ENCODE data around the gene TENM3.

DNA sequence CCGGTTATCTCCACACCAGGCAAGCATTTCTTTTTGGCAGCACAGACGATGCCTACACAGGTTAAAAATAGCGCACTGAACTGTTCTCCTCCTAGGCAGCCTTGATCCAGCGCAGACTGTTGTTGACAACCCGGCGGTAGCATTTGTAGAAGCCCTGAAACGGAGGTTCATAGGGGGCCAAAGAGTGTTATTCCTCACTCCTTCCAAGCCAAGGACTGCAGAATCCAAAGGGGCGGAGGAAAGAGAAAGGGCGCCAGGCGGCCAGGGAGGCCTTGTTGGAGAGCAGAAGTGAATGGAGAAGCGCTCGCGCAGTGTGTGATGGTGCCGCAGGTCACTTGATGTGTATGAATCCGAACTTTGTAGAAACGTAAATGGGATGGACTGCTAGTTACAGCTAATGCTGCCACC is 82.7 kb downstream of the TENM3 start:
- TF ChIP-seq CTCF (IDR thresholded peaks at IDR 0.05; ENCODE audit: low read depth, low read length) (no peak), POLR2A (IDR thresholded peaks at IDR 0.05; ENCODE audit: extremely low read depth, insufficient read length) (no peak), MYC (IDR thresholded peaks at IDR 0.05; ENCODE audit: low read depth, low read length) (no peak)
